HepG2 (cell line): ENCODE data around the gene PCIF1. TPM values are rescaled to one million over a fixed set of nuclear protein-coding genes. Genes with fewer than 3 reads are reported as not detected.
A peak's percentile ranks its signal among the peaks of the same experiment; 100 is the strongest.

Source experiments
- GLI4 ChIP-seq: sonication (generic); formaldehyde crosslinking; IDR thresholded peaks from 2 replicates; pipeline ENCODE4 v1.5.1; 2020; ENCODE audit warnings: missing genetic modification reagents, mild to moderate bottlenecking, moderate library complexity, borderline replicate concordance
- MYC ChIP-seq: sonication (generic); formaldehyde crosslinking; IDR thresholded peaks from 2 replicates; pipeline ENCODE4 v1.9.0; 2021; ENCODE audit warnings: missing genetic modification reagents, borderline replicate concordance
- RARG ChIP-seq: sonication (generic); formaldehyde crosslinking; IDR thresholded peaks from 2 replicates; pipeline ENCODE4 v1.4.0; 2020; ENCODE audit warnings: low read depth, mild to moderate bottlenecking, missing genetic modification reagents
- polyA plus RNA-seq, 8 experiments: library from polyadenylated mRNA; depleted of rRNA in 3 of 8; stranded (reverse) in 7 of 8; unstranded in 1 of 8; fragments of >200 nt; fragmentation: Illumina TruSeq in 4 of 8; extraction: Trizol in 4 of 8; gene quantifications; 2 replicates each; pipeline versions ENCODE4 v1.2.1 to v1.2.3, GENCODE V29; 2011 to 2016; ENCODE audit warnings: low read depth in 4 of 8, missing spikeins in 1 of 8, mixed read lengths in 1 of 8; ENCODE audit not compliant: insufficient read depth in 1 of 8
- total RNA-seq, 5 experiments: library from RNA; depleted of rRNA; stranded (reverse); fragments of >200 nt; fragmentation: Illumina TruSeq; extraction: Trizol; gene quantifications; 2 replicates each; pipeline ENCODE4 v1.2.3, GENCODE V29; 2016; ENCODE audit warnings: low read depth in 1 of 5
- TF ChIP-seq, protein P1 (sequence below), 2 experiments: fragments of 450-650 bp in 1 of 2; sonication (generic) in 1 of 2; formaldehyde crosslinking in 1 of 2; IDR thresholded peaks; 2 replicates each; pipeline versions ENCODE4 v1.6.1 to v1.8.0; 2016 to 2022; ENCODE audit warnings: antibody characterized with exemption in 1 of 2, mild to moderate bottlenecking in 1 of 2, missing genetic modification reagents in 1 of 2
- TF ChIP-seq, protein P2 (sequence below): sonication (generic); formaldehyde crosslinking; IDR thresholded peaks from 2 replicates; pipeline ENCODE4 v1.4.0; 2020; ENCODE audit warnings: missing genetic modification reagents, borderline replicate concordance
- TF ChIP-seq, protein P3 (sequence below): sonication (generic); formaldehyde crosslinking; IDR thresholded peaks from 2 replicates; pipeline ENCODE4 v1.4.0; 2020; ENCODE audit warnings: missing genetic modification reagents

PCIF1 gene
- total and polyA plus RNA-seq, 2 of the 13 experiments (the other 11 are each of a cell fraction or from before 2014, with no cell fraction given): 20.9 to 24.4 TPM

GRCh38 chr20:45909817-45910669 is 24.4 kb upstream of the PCIF1 start (continued):
- TF ChIP-seq, protein P1, sequence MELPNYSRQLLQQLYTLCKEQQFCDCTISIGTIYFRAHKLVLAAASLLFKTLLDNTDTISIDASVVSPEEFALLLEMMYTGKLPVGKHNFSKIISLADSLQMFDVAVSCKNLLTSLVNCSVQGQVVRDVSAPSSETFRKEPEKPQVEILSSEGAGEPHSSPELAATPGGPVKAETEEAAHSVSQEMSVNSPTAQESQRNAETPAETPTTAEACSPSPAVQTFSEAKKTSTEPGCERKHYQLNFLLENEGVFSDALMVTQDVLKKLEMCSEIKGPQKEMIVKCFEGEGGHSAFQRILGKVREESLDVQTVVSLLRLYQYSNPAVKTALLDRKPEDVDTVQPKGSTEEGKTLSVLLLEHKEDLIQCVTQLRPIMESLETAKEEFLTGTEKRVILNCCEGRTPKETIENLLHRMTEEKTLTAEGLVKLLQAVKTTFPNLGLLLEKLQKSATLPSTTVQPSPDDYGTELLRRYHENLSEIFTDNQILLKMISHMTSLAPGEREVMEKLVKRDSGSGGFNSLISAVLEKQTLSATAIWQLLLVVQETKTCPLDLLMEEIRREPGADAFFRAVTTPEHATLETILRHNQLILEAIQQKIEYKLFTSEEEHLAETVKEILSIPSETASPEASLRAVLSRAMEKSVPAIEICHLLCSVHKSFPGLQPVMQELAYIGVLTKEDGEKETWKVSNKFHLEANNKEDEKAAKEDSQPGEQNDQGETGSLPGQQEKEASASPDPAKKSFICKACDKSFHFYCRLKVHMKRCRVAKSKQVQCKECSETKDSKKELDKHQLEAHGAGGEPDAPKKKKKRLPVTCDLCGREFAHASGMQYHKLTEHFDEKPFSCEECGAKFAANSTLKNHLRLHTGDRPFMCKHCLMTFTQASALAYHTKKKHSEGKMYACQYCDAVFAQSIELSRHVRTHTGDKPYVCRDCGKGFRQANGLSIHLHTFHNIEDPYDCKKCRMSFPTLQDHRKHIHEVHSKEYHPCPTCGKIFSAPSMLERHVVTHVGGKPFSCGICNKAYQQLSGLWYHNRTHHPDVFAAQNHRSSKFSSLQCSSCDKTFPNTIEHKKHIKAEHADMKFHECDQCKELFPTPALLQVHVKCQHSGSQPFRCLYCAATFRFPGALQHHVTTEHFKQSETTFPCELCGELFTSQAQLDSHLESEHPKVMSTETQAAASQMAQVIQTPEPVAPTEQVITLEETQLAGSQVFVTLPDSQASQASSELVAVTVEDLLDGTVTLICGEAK (IDR thresholded peaks at IDR 0.05): no peak
- TF ChIP-seq, protein P1 (CRISPR knock-in tag; IDR thresholded peaks at IDR 0.05): no peak; the same call in 1 of the 2 replicates
- TF ChIP-seq RARG (CRISPR knock-in tag) (no peak), MYC (CRISPR knock-in tag) (peak; percentile 55; the same call in 1 of the 2 replicates), GLI4 (CRISPR knock-in tag) (no peak)
- TF ChIP-seq, protein P2, sequence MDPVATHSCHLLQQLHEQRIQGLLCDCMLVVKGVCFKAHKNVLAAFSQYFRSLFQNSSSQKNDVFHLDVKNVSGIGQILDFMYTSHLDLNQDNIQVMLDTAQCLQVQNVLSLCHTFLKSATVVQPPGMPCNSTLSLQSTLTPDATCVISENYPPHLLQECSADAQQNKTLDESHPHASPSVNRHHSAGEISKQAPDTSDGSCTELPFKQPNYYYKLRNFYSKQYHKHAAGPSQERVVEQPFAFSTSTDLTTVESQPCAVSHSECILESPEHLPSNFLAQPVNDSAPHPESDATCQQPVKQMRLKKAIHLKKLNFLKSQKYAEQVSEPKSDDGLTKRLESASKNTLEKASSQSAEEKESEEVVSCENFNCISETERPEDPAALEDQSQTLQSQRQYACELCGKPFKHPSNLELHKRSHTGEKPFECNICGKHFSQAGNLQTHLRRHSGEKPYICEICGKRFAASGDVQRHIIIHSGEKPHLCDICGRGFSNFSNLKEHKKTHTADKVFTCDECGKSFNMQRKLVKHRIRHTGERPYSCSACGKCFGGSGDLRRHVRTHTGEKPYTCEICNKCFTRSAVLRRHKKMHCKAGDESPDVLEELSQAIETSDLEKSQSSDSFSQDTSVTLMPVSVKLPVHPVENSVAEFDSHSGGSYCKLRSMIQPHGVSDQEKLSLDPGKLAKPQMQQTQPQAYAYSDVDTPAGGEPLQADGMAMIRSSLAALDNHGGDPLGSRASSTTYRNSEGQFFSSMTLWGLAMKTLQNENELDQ (CRISPR knock-in tag): no peak
- TF ChIP-seq, protein P3, sequence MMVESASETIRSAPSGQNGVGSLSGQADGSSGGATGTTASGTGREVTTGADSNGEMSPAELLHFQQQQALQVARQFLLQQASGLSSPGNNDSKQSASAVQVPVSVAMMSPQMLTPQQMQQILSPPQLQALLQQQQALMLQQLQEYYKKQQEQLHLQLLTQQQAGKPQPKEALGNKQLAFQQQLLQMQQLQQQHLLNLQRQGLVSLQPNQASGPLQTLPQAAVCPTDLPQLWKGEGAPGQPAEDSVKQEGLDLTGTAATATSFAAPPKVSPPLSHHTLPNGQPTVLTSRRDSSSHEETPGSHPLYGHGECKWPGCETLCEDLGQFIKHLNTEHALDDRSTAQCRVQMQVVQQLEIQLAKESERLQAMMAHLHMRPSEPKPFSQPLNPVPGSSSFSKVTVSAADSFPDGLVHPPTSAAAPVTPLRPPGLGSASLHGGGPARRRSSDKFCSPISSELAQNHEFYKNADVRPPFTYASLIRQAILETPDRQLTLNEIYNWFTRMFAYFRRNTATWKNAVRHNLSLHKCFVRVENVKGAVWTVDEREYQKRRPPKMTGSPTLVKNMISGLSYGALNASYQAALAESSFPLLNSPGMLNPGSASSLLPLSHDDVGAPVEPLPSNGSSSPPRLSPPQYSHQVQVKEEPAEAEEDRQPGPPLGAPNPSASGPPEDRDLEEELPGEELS: peak; percentile 78
